ENCODE measurements around the gene GLYATL2.

- no peak for TF ChIP-seq HNF4G (IDR thresholded peaks at IDR 0.05)
- no peak for TF ChIP-seq MAX (IDR thresholded peaks at IDR 0.05)
- no peak for TF ChIP-seq YY1 (IDR thresholded peaks at IDR 0.05)
- TF ChIP-seq TAF1 (conservative IDR thresholded peaks at IDR 0.05): no peak
- no peak for TF ChIP-seq CTCF (IDR thresholded peaks at IDR 0.05; ENCODE audit: low read depth, low read length, missing input control)
- no peak for TF ChIP-seq GABPA (IDR thresholded peaks at IDR 0.05 in 1 of 2, conservative IDR thresholded peaks at IDR 0.05 in 1 of 2)
- TF ChIP-seq RAD21 (IDR thresholded peaks at IDR 0.05): no peak
- no peak for TF ChIP-seq REST (IDR thresholded peaks at IDR 0.05)
- TF ChIP-seq EGR1 (IDR thresholded peaks at IDR 0.05; ENCODE audit: low read depth in 2 of 2): no peak
- TF ChIP-seq SP1 (IDR thresholded peaks at IDR 0.05): no peak
- TF ChIP-seq, protein P1, sequence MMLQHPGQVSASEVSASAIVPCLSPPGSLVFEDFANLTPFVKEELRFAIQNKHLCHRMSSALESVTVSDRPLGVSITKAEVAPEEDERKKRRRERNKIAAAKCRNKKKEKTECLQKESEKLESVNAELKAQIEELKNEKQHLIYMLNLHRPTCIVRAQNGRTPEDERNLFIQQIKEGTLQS (IDR thresholded peaks at IDR 0.05): no peak
- TF ChIP-seq RXRA (IDR thresholded peaks at IDR 0.05): no peak
- no peak for TF ChIP-seq JUND (IDR thresholded peaks at IDR 0.05)
Measured at GRCh38 chr11:58801302-58801701, 43.2 kb downstream of the GLYATL2 start.

All from liver (tissue), 3 donors.